H1 (cell line): Measurements from ENCODE around the gene ALK. TPM values are rescaled to one million over a fixed set of nuclear protein-coding genes. Genes with fewer than 3 reads are reported as not detected.

Experiments used
- ATF2 ChIP-seq: IDR thresholded peaks from 2 replicates; pipeline ENCODE4 v1.6.1; 2012; ENCODE audit warnings: low read length, inconsistent platforms
- CBX8 ChIP-seq: fragments of 300-800, 300-1000 bp; sonication (generic); IDR thresholded peaks from 2 replicates; pipeline ENCODE4 v1.7.1; 2016; ENCODE audit warnings: low read depth, low read length, borderline replicate concordance
- CHD7 ChIP-seq: fragments of 300-600 bp; sonication (generic); IDR thresholded peaks from 2 replicates; pipeline ENCODE4 v1.7.1; 2012; ENCODE audit warnings: low read length, moderate library complexity, mild to moderate bottlenecking, inconsistent platforms; ENCODE audit not compliant: insufficient replicate concordance
- CTBP2 ChIP-seq: IDR thresholded peaks from 2 replicates; pipeline ENCODE4 v1.7.0; 2011; ENCODE audit warnings: borderline replicate concordance, mild to moderate bottlenecking, moderate library complexity, mixed read lengths, low read length; ENCODE audit not compliant: insufficient read depth, insufficient read length
- EGR1 ChIP-seq: IDR thresholded peaks from 2 replicates; pipeline ENCODE4 v1.6.1; 2011; ENCODE audit warnings: low read depth, low read length, borderline replicate concordance
- EP300 ChIP-seq, 2 experiments: IDR thresholded peaks; 1 replicate in 1 of 2; 2 replicates in 1 of 2; pipeline ENCODE4 v1.6.1; 2011 to 2012; ENCODE audit warnings: low read depth in 2 of 2, low read length in 2 of 2, mild to moderate bottlenecking in 2 of 2, borderline replicate concordance in 1 of 2, inconsistent platforms in 1 of 2, moderate library complexity in 1 of 2
- PHF8 ChIP-seq: fragments of 200-600 bp; sonication (generic); conservative IDR thresholded peaks from 2 replicates; pipeline ENCODE4 v1.7.1; 2012; ENCODE audit warnings: low read depth, mild to moderate bottlenecking, inconsistent platforms, low read length, moderate library complexity
- SIX5 ChIP-seq: IDR thresholded peaks from 2 replicates; pipeline ENCODE4 v1.6.1; 2011; ENCODE audit warnings: mild to moderate bottlenecking, low read depth, low read length
- SP1 ChIP-seq: IDR thresholded peaks from 2 replicates; pipeline ENCODE4 v1.6.1; 2011; ENCODE audit warnings: low read depth, low read length
- TAF7 ChIP-seq: optimal IDR thresholded peaks from 2 replicates; pipeline ENCODE3; 2011; ENCODE audit warnings: low read depth, mild to moderate bottlenecking, inconsistent platforms, low read length, moderate library complexity, borderline replicate concordance
- polyA plus RNA-seq, 7 experiments: library from polyadenylated mRNA; depleted of rRNA in 3 of 7; stranded (reverse) in 5 of 7; unstranded in 2 of 7; fragments of >200 nt in 5 of 7; fragments of 200-250 nt in 2 of 7; gene quantifications; 1 replicate in 5 of 7; 2 replicates in 1 of 7; 4 replicates in 1 of 7; pipeline versions ENCODE4 v1.2.1 to v1.2.3, GENCODE V29; 2011 to 2013; ENCODE audit warnings: missing spikeins in 2 of 7, mixed read lengths in 2 of 7
- total RNA-seq: library from RNA; stranded (reverse); fragmentation: NEBNext Ultra II Directional; extraction: Animal tissue kit (Norgen Biotek cat#: 25700); gene quantifications from 2 replicates; pipeline ENCODE4 v1.2.1, GENCODE V29; 2021

The ALK gene
- total and polyA plus RNA-seq, 2 of the 8 experiments (the other 6 are each of a cell fraction or from before 2014, with no cell fraction given), result 0.02 to 0.09 TPM

- TF ChIP-seq CHD7 (no peak), EGR1 (no peak), ATF2 (no peak), TAF7 (no peak), SIX5 (no peak), EP300 (IDR thresholded peaks at IDR 0.05; ENCODE audit: borderline replicate concordance in 1 of 2, low read depth in 2 of 2, low read length in 2 of 2) (no peak), PHF8 (no peak), CTBP2 (no peak), SP1 (no peak), CBX8 (no peak)
These were observed 685.3 kb downstream of the ALK start (continued) for GRCh38 chr2:29236074-29236473.
